RWPE2 (cell line): ENCODE results near the gene EYA3.

Experiments used
- ATAC-seq: fragments of 200-7000 bp; cut with Tn5 transposase; 3 replicates; pipeline ENCODE4 v1.9.1; 2021; ENCODE audit warnings: low read depth
- DNase-seq: peaks from one replicate; pipeline ENCODE4 v3.0.0-alpha.2; 2020; ENCODE audit warnings: low spot score
- H3K27ac ChIP-seq: fragments of 450-650 bp; 2 replicates; pipeline ENCODE4 v1.5.1; 2017; ENCODE audit warnings: mild to moderate bottlenecking; ENCODE audit not compliant: poor library complexity, severe bottlenecking
- H3K27me3 ChIP-seq: fragments of 250-450 bp; sonication (Bioruptor Pico); 2 replicates; pipeline ENCODE4 v1.5.1; 2021; ENCODE audit warnings: mild to moderate bottlenecking, moderate library complexity; ENCODE audit not compliant: insufficient read depth, poor library complexity, severe bottlenecking
- H3K36me3 ChIP-seq: fragments of 250-450 bp; sonication (Bioruptor Pico); 2 replicates; pipeline ENCODE4 v1.5.1; 2020; ENCODE audit warnings: low read depth, mild to moderate bottlenecking, moderate library complexity
- H3K4me1 ChIP-seq: fragments of 250-450 bp; sonication (Bioruptor Pico); 2 replicates; pipeline ENCODE4 v1.5.1; 2021; ENCODE audit warnings: mild to moderate bottlenecking, moderate library complexity; ENCODE audit not compliant: insufficient read depth, poor library complexity, severe bottlenecking
- H3K4me3 ChIP-seq: fragments of 250-450 bp; sonication (Bioruptor Pico); 2 replicates; pipeline ENCODE4 v1.5.1; 2021; ENCODE audit warnings: mild to moderate bottlenecking, moderate library complexity; ENCODE audit not compliant: severe bottlenecking
- H3K9me3 ChIP-seq: fragments of 250-450 bp; sonication (Bioruptor Pico); 2 replicates; pipeline ENCODE4 v1.5.1; 2021; ENCODE audit warnings: mild to moderate bottlenecking, moderate library complexity; ENCODE audit not compliant: severe bottlenecking
- TF ChIP-seq, protein P1 (sequence below): fragments of 450-650 bp; IDR thresholded peaks from one replicate; pipeline ENCODE4 v1.5.1; 2017; ENCODE audit warnings: mild to moderate bottlenecking, moderate library complexity; ENCODE audit not compliant: poor library complexity, severe bottlenecking

The EYA3 gene

DNA sequence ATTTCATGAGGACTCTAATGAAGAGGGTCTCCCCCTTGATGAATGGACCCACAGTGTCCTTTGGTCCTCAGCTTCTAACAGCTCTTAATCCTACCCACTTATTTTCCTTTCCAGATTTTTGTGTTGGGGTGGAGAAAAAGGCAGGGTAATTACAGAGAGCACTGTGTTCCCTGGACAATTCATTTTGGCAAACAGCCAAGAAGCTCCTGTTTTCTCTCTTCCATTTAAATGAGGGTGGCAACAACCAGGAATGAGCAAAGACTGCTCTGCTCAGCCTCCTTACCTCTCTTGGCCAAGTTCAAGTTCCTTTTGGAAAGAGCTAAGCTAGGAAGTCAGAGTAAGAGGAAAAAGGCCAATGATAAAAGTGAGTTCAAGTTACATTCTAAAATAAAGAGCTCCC is 116.7 kb downstream of the EYA3 start:
- no peak for DNase-seq
- H3K27ac ChIP-seq = no peak overlapping the region
- no peak overlapping the region for H3K4me3 ChIP-seq
- no peaks in the 10 kb centered on the region for H3K4me1 ChIP-seq
- TF ChIP-seq, protein P1, sequence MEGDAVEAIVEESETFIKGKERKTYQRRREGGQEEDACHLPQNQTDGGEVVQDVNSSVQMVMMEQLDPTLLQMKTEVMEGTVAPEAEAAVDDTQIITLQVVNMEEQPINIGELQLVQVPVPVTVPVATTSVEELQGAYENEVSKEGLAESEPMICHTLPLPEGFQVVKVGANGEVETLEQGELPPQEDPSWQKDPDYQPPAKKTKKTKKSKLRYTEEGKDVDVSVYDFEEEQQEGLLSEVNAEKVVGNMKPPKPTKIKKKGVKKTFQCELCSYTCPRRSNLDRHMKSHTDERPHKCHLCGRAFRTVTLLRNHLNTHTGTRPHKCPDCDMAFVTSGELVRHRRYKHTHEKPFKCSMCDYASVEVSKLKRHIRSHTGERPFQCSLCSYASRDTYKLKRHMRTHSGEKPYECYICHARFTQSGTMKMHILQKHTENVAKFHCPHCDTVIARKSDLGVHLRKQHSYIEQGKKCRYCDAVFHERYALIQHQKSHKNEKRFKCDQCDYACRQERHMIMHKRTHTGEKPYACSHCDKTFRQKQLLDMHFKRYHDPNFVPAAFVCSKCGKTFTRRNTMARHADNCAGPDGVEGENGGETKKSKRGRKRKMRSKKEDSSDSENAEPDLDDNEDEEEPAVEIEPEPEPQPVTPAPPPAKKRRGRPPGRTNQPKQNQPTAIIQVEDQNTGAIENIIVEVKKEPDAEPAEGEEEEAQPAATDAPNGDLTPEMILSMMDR = no peak
- no peaks in the 10 kb centered on the region for H3K27me3 ChIP-seq
- ATAC-seq = no peak
- H3K9me3 ChIP-seq = no peaks in the 10 kb centered on the region
- peaks cover 23% of the 10 kb centered on the region for H3K36me3 ChIP-seq

DNA sequence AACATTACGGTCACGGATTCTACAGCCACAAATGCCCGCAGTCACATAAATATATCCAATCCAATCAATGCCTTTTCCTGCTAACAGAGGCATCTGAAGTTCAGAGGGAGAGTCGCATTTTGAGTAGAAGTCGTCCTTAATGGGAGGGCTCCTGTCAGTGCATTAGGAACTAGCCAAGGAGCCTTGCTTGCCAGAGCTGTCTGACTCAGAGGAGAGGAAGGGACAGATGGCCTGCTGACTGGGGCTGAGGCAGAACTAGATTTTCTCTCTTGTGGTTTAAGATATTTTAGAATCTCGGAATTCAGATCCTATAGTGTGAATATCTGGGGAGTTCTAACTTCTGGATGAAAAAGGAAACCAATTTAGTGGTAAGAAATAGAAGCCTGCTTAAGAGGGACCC is 118.0 kb downstream of the EYA3 start:
- peaks cover 13% of the 10 kb centered on the region for H3K36me3 ChIP-seq
- H3K27me3 ChIP-seq = no peaks in the 10 kb centered on the region
- ATAC-seq (no peak), DNase-seq (no peak)
- H3K27ac ChIP-seq = no peak overlapping the region
- TF ChIP-seq, protein P1 = no peak
- no peaks in the 10 kb centered on the region for H3K9me3 ChIP-seq
- H3K4me3 ChIP-seq = no peak overlapping the region
- no peaks in the 10 kb centered on the region for H3K4me1 ChIP-seq

DNA sequence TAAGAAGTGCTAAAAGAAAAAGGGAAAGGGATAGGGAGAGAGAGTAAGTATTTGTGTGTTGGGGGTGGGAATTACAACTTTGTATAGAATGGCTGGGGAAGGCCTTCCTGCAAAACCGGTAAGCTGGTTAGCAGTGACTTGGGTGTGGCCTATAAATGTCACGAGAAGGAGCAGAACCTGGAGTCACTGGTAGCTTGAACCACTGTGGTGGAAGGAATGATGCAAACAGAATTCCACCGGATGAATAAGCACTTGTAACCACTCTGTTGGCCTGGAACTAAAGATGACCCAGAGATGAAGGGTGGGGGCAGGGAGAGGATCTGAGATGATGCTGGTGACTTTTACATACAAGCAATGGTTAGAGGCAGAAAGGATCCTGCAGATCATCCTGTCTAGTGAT is 119.7 kb downstream of the EYA3 start:
- TF ChIP-seq, protein P1 = no peak
- no peak for DNase-seq
- H3K36me3 ChIP-seq = peaks cover 4% of the 10 kb centered on the region; the same call in 1 of the 2 replicates
- no peaks in the 10 kb centered on the region for H3K27me3 ChIP-seq
- H3K4me3 ChIP-seq = no peak overlapping the region
- H3K4me1 ChIP-seq = no peaks in the 10 kb centered on the region
- no peak overlapping the region for H3K27ac ChIP-seq
- peak; percentile 54; the same call in 2 of the 3 replicates for ATAC-seq
- no peaks in the 10 kb centered on the region for H3K9me3 ChIP-seq

DNA sequence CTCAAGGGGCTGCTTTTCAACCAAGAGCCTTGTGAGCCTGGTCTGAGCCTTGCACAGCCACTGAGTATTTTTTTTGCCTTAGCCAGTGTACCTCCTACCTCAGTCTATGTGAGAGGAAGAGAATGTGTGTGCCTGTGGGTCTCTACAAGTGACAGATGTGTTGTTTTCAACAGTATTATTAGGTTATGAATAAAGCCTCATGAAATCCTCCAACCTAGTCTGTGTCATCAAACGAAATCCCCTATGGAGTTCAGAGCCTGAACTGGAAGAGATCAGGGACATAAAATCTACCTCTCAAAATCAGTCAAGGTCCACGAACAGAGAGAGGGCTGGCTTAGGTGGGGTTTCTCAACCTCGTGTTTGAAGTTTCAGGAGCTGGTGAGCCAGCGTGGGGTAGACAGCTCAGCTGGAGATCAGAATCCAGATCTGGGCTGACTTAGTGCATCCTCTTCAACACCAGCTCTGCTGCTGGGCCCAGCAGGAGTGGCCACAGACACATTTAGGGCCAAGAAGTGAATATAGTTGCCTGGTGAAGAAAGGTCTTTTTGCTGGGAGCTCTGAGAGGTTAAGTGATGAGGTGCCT is 120.4 kb downstream of the EYA3 start:
- Histone ChIP-seq H3K36me3 (peaks cover 4% of the 10 kb centered on the region; the same call in 1 of the 2 replicates), H3K4me1 (no peaks in the 10 kb centered on the region), H3K27ac (no peak overlapping the region), H3K9me3 (no peaks in the 10 kb centered on the region), H3K27me3 (no peaks in the 10 kb centered on the region), H3K4me3 (no peak overlapping the region)
- ATAC-seq (no peak), DNase-seq (no peak)
- TF ChIP-seq, protein P1 = no peak

DNA sequence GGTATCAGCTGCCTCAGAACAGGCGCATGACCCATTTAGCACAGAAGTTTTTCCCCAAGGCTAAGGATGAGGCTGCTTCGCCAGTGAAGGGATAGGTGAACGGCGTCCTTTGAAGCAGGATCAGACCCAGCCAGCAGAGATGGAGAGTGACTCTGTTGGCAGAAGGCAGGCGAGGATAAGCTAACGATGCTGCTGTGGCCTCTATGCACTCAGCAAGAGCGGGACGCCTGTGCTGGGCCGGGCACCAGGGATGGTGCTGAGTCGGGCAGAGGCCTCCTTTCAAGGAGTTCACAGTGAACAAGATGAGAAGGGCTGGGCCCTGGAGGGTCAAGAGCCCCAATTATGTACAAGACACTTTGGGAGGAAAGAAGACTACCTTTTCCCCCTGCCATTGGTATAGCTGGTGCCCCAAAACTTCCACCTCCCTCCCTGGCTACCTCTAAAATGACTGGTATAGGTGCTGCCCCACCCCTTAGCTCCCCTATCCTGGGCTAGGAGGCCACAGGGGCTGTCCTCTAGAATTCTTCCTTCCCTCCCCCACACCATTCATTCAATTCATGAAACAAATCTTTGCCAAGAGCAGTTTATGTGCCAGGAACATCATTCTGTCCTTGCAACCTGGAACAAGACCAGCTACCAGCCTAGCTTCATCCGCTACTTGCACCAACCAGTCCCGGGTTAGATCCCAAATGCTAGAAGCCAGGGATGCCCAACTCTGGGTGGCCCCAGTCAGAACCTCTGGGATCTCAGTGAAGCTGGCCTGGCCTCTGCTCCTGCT is 121.1 kb downstream of the EYA3 start:
- Histone ChIP-seq H3K4me1 (no peaks in the 10 kb centered on the region), H3K27ac (no peak overlapping the region), H3K4me3 (no peak overlapping the region), H3K36me3 (peaks cover 4% of the 10 kb centered on the region; the same call in 1 of the 2 replicates), H3K9me3 (no peaks in the 10 kb centered on the region), H3K27me3 (no peaks in the 10 kb centered on the region)
- TF ChIP-seq, protein P1 = no peak
- ATAC-seq (no peak), DNase-seq (no peak)
